HG02938 (cell line): ENCODE data around the gene ITGB1BP1.
A peak's percentile ranks its signal among the peaks of the same experiment; 100 is the strongest.

Experiments used
- ATAC-seq: cut with Tn5 transposase; IDR thresholded peaks from one replicate; pipeline ENCODE4 v1.9.1; 2021; ENCODE audit warnings: mild to moderate bottlenecking, moderate library complexity; ENCODE audit not compliant: unreplicated experiment

Gene ITGB1BP1

GRCh38 chr2:9428965-9429577, 5.7 kb upstream of the ITGB1BP1 start:
- ATAC-seq = no peak

- ATAC-seq = no peak
Observed at GRCh38 chr2:9424447-9425164, 1.3 kb upstream of the ITGB1BP1 start.

GRCh38 chr2:9423922-9424272, 569 bp upstream of the ITGB1BP1 start:
- peak; percentile 10 for ATAC-seq

GRCh38 chr2:9422321-9423099, 818 bp downstream of the ITGB1BP1 start:
- ATAC-seq = peak; percentile 42

- ATAC-seq = no peak
Observed at GRCh38 chr2:9420495-9420894, 2.8 kb downstream of the ITGB1BP1 start.

- ATAC-seq = no peak
Observed at GRCh38 chr2:9419541-9419940, 3.8 kb downstream of the ITGB1BP1 start.

- no peak for ATAC-seq
Observed at GRCh38 chr2:9418746-9419145, 4.6 kb downstream of the ITGB1BP1 start.

- ATAC-seq = no peak
Observed at GRCh38 chr2:9417725-9418124, 5.6 kb downstream of the ITGB1BP1 start.

- ATAC-seq = no peak
Observed at GRCh38 chr2:9416962-9417316, 6.4 kb downstream of the ITGB1BP1 start.

GRCh38 chr2:9416267-9416961, 6.9 kb downstream of the ITGB1BP1 start:
- no peak for ATAC-seq

GRCh38 chr2:9415516-9416169, 7.7 kb downstream of the ITGB1BP1 start:
- ATAC-seq = no peak

GRCh38 chr2:9412781-9413180, 10.5 kb downstream of the ITGB1BP1 start:
- no peak for ATAC-seq

GRCh38 chr2:9410108-9410507, 13.2 kb downstream of the ITGB1BP1 start:
- ATAC-seq = no peak

GRCh38 chr2:9408641-9409151, 14.6 kb downstream of the ITGB1BP1 start:
- no peak for ATAC-seq

GRCh38 chr2:9407363-9407811, 15.9 kb downstream of the ITGB1BP1 start:
- no peak for ATAC-seq

GRCh38 chr2:9406529-9407362, 16.6 kb downstream of the ITGB1BP1 start:
- no peak for ATAC-seq

- no peak for ATAC-seq
Observed at GRCh38 chr2:9405636-9406035, 17.7 kb downstream of the ITGB1BP1 start.

- no peak for ATAC-seq
Observed at GRCh38 chr2:9404451-9404850, 18.9 kb downstream of the ITGB1BP1 start.

GRCh38 chr2:9403924-9404323, 19.4 kb downstream of the ITGB1BP1 start:
- ATAC-seq = no peak
